ENCODE data around the gene MVP.
"Not testable (repeated sequence)": the region's sequence is repeated elsewhere in the genome, so short reads cannot be mapped to it uniquely, and the experiment has no call there.

The MVP gene

GRCh38 chr16:29784157-29784556 is 36.1 kb upstream of the MVP start:
- H3K9me3 ChIP-seq: no peaks in the 10 kb centered on the region
- no peak overlapping the region for H3K27ac ChIP-seq
- no peak for DNase-seq
- no peak for TF ChIP-seq CTCF (IDR thresholded peaks at IDR 0.05)
- no peak overlapping the region for H3K4me3 ChIP-seq
- intact Hi-C loops (cut with DNase I; ENCODE audit: low total_unique reads): no loop called here
- H3K36me3 ChIP-seq: no peaks in the 10 kb centered on the region
- peaks cover 0 to 9% (median 4%) of the 10 kb centered on the region in 4 donors for H3K4me1 ChIP-seq
- H3K27me3 ChIP-seq: peaks cover 0 to 13% of the 10 kb centered on the region in 2 donors

GRCh38 chr16:29784901-29785500 is 35.3 kb upstream of the MVP start:
- Histone ChIP-seq H3K27ac (peak overlapping the region in 1 of 2 donors; percentile 5), H3K4me3 (peak overlapping the region; percentile 14 to 32), H3K36me3 (no peaks in the 10 kb centered on the region), H3K27me3 (peaks cover 0 to 7% of the 10 kb centered on the region in 2 donors), H3K4me1 (peaks cover 0 to 14% (median 9%) of the 10 kb centered on the region in 4 donors), H3K9me3 (no peaks in the 10 kb centered on the region)
- peak; percentile 70 to 77 for TF ChIP-seq CTCF (IDR thresholded peaks at IDR 0.05)
- intact Hi-C loops (cut with DNase I; ENCODE audit: low total_unique reads): no loop called here
- peak; percentile 49 to 83 for DNase-seq

DNA sequence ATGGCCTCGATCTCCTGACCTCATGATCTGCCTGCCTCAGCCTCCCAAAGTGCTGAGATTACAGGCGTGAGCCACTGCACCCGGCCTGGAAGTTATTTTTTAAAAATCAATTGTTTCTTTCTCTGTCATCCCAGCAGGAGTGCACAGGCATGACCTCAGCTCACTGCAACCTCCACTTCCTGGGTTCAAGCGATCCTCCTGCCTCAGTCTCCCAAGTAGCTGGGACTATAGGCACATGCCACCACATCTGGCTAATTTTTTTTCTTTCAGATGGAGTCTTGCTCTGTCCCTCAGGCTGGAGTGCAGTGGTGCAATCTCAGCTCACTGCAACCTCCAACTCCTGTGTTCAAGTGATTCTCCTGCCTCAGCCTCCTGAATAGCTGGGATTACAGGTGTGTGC is 33.1 kb upstream of the MVP start:
- intact Hi-C loops (cut with DNase I; ENCODE audit: low total_unique reads); H3K27ac ChIP-seq; H3K9me3 ChIP-seq; H3K4me3 ChIP-seq; H3K36me3 ChIP-seq; H3K27me3 ChIP-seq; DNase-seq: not testable (repeated sequence)
- H3K4me1 ChIP-seq: peaks cover 0 to 26% (median 22%) of the 10 kb centered on the region in 4 donors

GRCh38 chr16:29789775-29790182 is 30.5 kb upstream of the MVP start:
- no peak for TF ChIP-seq CTCF (IDR thresholded peaks at IDR 0.05)
- Histone ChIP-seq H3K36me3 (no peaks in the 10 kb centered on the region), H3K4me1 (peaks cover 0 to 27% (median 24%) of the 10 kb centered on the region in 4 donors), H3K9me3 (no peaks in the 10 kb centered on the region), H3K27ac (peak overlapping the region; percentile 87 to 92), H3K4me3 (peak overlapping the region; percentile 77 to 78), H3K27me3 (no peaks in the 10 kb centered on the region)
- intact Hi-C loops (cut with DNase I; ENCODE audit: low total_unique reads): no loop called here
- DNase-seq: peak in 1 of 2 donors; percentile 28

GRCh38 chr16:29790183-29790948 is 29.9 kb upstream of the MVP start, which contains the start of gene KIF22:
KIF22 (plus strand) TSS chr16:29790751; CDS start chr16:29790760, 9 bp downstream.
- intact Hi-C loops (cut with DNase I; ENCODE audit: low total_unique reads): no loop called here
- Histone ChIP-seq H3K27me3 (no peaks in the 10 kb centered on the region), H3K27ac (peak within 1 kb of the TSS; percentile 87 to 92), H3K36me3 (no peaks in the 10 kb centered on the region), H3K9me3 (no peaks in the 10 kb centered on the region), H3K4me3 (peak within 1 kb of the TSS; percentile 77 to 78), H3K4me1 (peaks cover 0 to 27% (median 18%) of the 10 kb centered on the region in 4 donors)
- DNase-seq: peak; percentile 99
- TF ChIP-seq CTCF (IDR thresholded peaks at IDR 0.05): peak; percentile 71 to 73
